Stimulated activated CD8-positive, alpha-beta memory T cell treated with anti-CD3 and anti-CD28 coated beads, Interleukin-12 subunit alpha, Interleukin-12 subunit beta, amount 100 ng/mL, for 24 hours (primary cell): ENCODE measurements around the gene VSTM2L.

Experiments used
- DNase-seq: peaks from one replicate; pipeline ENCODE4 v3.0.0-alpha.2; 2020; ENCODE audit errors: extremely low read depth

Gene VSTM2L

GRCh38 chr20:37987602-37988290, 84.8 kb downstream of the VSTM2L start:
- no peak for DNase-seq

DNA sequence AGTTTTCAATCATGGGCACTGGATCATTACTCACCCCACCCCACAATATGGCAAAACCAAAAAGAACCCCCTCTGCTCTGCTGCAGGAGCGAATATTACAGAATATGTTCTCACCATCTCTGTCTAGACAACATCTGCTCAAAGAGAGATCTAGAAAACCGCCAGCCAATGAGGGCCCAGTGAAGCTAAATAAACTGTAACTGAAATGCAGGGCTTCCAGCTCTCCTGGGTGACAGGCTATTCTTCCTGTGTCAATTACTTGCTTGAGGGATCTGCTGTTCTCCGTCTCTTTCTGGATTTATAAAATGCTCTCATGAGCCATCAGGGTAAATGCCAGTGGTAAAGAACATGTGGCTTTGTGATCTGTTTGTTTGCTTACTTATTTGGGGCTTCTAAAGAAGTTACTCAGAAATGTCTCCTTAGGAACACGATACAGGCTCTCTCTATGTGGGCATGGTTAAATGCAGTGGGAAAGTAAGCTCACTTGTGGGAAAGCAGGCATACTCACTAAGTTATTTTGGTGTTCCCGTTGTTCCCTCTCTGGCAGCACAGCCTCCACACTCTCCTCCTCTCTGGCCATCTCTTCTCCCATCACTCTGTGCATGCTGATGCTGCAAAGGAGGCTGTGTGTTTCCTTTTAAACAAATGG, 85.5 kb downstream of the VSTM2L start:
- DNase-seq = no peak

DNA sequence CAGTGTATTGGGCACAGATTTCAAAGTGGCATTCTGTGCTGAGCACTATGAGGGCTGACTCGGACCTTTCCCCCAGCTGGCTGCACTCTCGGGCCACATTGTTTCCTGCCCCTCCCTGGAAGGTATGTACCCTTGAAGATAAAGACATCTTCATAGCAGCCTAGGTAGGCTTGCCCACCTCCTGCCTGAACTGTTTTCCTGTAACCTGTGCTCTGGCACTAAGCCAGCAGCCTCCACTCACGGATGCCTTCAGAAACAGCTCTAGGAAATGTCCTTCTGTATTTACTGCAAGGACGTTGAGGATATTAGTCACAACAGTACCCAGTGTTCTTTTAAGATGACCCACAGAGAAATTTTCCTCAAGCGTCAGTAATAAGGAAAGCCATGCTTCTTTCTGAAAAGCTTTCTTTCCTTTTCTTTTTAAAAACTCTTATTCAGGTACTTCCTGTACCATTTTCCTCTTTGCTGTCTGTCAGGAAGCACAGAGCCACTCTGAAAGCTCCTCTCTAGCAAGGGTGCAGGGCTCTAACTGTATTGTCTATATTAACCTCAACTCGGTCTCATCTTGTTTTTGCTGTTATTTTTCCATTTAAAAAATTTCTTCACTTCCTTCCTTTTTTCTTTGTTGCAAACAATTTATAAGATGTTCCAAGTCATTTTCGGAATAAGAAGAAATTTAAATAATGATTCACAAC, 86.8 kb downstream of the VSTM2L start:
- DNase-seq = no peak

DNA sequence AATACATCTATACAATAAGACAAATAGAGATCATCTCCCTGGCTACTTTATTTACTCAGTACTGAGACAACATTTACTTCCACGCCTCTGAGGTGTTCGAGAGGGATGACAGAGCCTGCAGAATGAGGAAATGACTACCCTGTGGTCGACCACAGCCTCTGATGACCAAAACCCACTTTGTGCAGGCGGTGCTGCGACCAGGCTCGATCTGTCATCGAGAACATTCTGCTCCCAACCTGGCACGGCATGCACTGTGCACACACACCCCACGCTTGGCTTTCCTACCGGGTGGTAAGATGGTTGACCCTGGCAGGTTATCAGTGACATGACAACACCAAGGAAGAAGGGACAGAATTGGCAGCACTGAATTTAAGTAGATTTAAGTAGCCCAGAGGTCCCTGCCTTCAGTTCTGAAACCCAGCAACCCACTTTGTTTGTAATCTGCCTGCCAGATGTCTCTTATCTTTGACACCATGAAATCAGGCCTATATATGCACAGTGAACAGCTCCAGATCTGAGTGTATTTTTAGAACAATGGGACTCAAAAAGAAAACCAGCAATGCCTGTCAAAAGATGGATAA, 87.7 kb downstream of the VSTM2L start:
- peak; percentile 31 for DNase-seq

GRCh38 chr20:37991157-37991866, 88.4 kb downstream of the VSTM2L start:
- DNase-seq = no peak

- no peak for DNase-seq
Measured at GRCh38 chr20:37991908-37992307, 89.0 kb downstream of the VSTM2L start.

GRCh38 chr20:37992802-37993409, 90.0 kb downstream of the VSTM2L start:
- DNase-seq = no peak

GRCh38 chr20:37994512-37994911, 91.6 kb downstream of the VSTM2L start:
- no peak for DNase-seq
